ENCODE results near the gene BTBD9.

Gene BTBD9

DNA sequence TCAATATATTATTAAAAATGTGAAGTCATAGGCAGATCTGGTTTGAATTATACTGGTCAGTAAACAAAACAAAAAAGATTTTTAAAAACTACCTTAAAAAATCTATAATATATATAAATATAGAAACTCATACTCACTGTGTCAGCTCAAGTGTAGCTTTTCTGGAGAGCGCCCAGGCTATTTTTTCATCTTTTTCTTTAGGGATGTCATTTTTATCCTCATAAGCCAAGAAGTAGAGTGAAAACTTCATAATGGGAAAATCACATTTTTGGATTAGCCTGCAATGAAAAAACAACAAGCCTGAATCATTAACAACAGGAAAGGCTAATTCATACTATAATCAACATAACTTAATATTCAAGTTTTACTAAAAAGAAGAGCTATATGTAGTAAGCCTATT lies 44.5 kb upstream of the BTBD9 start:
- TF ChIP-seq, protein P1, sequence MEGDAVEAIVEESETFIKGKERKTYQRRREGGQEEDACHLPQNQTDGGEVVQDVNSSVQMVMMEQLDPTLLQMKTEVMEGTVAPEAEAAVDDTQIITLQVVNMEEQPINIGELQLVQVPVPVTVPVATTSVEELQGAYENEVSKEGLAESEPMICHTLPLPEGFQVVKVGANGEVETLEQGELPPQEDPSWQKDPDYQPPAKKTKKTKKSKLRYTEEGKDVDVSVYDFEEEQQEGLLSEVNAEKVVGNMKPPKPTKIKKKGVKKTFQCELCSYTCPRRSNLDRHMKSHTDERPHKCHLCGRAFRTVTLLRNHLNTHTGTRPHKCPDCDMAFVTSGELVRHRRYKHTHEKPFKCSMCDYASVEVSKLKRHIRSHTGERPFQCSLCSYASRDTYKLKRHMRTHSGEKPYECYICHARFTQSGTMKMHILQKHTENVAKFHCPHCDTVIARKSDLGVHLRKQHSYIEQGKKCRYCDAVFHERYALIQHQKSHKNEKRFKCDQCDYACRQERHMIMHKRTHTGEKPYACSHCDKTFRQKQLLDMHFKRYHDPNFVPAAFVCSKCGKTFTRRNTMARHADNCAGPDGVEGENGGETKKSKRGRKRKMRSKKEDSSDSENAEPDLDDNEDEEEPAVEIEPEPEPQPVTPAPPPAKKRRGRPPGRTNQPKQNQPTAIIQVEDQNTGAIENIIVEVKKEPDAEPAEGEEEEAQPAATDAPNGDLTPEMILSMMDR (IDR thresholded peaks at IDR 0.05; ENCODE audit: insufficient read depth, low read length, missing control alignments), result no peak
- CTCF ChIA-PET, result no interaction called here
- POLR2A ChIA-PET, result no interaction called here
- no peak overlapping the region for H3K4me3 ChIP-seq (ENCODE audit: low read depth, low read length)
- DNase-seq (ENCODE audit: low read depth, low spot score), result no peak

DNA sequence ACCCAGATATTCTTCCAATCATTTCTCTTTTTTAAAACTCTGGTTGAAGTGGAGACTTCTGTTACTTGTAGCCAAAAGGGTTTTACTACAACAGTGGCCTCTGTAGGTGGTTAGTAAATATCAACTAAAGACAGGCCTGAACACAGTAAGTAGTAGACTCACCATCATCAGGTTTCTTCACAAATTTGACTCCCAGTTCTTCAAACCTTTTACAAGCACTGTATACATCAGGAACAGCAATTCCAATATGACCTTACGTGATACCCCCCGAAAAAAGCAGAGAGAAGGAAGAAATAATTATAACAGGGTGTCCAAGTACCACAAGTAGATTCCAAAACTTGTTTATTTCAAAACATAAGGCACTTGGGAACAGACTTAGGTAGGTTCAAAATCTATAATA lies 42.1 kb upstream of the BTBD9 start:
- ChIA-PET CTCF (no interaction called here), POLR2A (no interaction called here)
- no peak for DNase-seq (ENCODE audit: low read depth, low spot score)
- TF ChIP-seq, protein P1 (IDR thresholded peaks at IDR 0.05; ENCODE audit: insufficient read depth, low read length, missing control alignments), result no peak
- no peak overlapping the region for H3K4me3 ChIP-seq (ENCODE audit: low read depth, low read length)

DNA sequence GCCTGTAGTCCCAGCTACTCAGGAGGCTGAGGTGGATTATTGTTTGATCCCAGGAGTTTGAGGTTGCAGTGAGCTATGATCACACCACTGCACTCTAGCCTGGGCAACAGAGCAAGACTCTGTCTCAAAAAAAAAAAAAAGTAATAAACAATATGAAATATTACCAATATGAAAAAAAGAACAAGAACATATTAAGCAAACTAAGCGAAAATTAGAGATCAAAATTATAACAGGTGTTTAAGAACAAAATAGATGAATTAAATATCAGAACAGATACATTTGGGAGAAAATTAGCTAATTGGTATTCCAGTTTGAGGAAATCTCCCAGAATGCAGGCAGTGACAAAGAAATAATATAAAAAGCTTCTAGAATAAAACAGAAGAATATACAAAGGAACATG lies 39.9 kb upstream of the BTBD9 start:
- H3K4me3 ChIP-seq (ENCODE audit: low read depth, low read length), result no peak overlapping the region
- DNase-seq (ENCODE audit: low read depth, low spot score), result no peak
- TF ChIP-seq, protein P1 (IDR thresholded peaks at IDR 0.05; ENCODE audit: insufficient read depth, low read length, missing control alignments), result no peak
- ChIA-PET CTCF (no interaction called here), POLR2A (no interaction called here)

DNA sequence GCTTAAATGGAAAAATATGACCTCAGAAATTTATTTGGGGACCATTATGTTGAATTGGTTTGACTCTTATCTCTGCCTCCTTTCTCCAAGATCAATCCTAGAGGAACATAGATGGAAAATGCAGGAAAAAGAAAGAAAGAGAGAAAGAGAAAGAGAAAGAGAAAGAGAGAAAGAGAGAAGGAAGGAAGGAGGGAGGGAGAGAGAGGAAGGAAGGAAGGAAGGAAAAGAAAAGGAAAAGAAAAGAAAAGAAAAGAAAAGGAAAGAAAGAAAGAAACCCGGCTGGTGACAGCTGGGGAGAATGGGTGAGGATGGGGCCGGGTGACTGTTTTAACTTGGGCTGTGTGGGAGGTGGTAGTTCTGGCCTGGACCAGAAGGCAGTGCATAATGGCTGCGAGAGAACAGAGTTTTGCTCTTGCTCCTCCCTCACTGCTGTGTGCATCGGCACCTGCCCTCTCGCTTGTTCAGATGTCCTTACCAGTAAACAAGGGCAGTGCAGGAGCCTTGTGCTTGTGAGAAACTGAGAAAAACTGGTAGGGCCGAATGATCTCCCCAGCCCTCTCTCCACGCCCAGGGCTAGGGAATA lies 38.5 kb upstream of the BTBD9 start:
- POLR2A ChIA-PET, result no interaction called here
- no peak for DNase-seq (ENCODE audit: low read depth, low spot score)
- H3K4me3 ChIP-seq (ENCODE audit: low read depth, low read length), result no peak overlapping the region
- TF ChIP-seq, protein P1 (IDR thresholded peaks at IDR 0.05; ENCODE audit: insufficient read depth, low read length, missing control alignments), result no peak
- CTCF ChIA-PET, result interaction anchor here (0.6 to 0.8 kb wide), 2 partner anchors 10 to 262 kb away, joined by 3 read pairs; no protein-coding TSS in a partner anchor

DNA sequence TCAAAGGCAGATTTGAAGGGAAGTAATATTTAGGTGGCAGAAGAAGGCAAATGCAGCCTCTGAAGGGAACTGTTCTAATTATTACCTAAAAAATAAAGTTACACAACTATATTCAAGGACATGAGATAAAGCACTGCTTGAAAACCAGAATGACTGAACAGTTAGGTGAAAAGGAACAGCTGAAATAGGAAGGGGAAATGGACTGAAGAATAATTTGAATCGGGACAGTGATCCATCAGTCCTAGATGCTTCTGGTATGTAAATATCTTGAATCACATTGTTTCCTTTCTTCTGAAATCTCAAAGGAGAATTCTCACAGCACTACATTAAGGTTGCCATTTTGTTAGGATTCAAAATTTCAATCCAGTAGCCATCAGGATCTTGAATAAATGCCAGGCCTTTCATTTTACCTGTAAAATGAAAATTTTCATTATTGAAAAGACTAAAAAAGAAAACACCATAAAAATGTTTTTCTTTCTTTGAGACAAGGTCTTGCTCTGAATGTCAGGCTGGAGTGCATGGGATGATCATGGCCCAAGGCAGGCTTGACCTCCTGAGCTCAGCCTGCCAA lies 37.3 kb upstream of the BTBD9 start:
- ChIA-PET POLR2A (no interaction called here), CTCF (no interaction called here)
- no peak for DNase-seq (ENCODE audit: low read depth, low spot score)
- H3K4me3 ChIP-seq (ENCODE audit: low read depth, low read length), result no peak overlapping the region
- TF ChIP-seq, protein P1 (IDR thresholded peaks at IDR 0.05; ENCODE audit: insufficient read depth, low read length, missing control alignments), result no peak

DNA sequence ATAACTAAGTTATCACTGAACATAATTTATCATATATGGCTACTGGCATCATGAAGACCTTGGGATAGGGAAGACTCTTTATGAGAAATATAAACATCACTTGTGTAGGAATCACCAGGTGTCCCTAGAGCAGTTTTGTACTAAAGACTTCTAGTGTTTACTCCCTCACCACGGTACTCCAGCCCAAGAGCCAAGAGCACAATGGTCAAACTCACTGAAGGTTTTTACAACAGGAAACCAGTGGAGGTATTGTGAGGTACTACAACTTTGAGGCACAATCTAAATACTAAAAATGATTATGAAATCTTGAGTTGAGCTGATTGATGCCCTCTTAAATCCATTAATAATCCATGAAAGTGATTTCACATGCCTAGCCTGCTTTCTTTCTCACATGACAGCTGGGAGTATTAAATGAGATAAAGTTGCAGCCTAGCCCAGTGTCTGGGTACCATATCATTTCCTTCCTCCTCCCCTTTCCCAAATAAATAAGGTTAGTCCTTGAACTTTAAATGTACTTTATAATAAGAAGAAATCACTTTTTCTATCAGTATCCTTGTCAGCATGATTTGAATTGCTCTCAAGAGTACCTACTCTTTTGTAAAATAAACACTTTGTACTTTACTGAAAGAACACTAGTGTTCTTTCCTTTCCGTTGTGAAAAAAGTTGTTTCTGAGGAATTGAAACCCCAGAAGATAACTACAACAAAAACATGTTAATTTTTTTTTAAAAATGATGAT lies 36.7 kb upstream of the BTBD9 start:
- no peak for DNase-seq (ENCODE audit: low read depth, low spot score)
- H3K4me3 ChIP-seq (ENCODE audit: low read depth, low read length), result no peak overlapping the region
- TF ChIP-seq, protein P1 (IDR thresholded peaks at IDR 0.05; ENCODE audit: insufficient read depth, low read length, missing control alignments), result no peak
- POLR2A ChIA-PET, result no interaction called here
- CTCF ChIA-PET, result no interaction called here

Measured in AG04449 (cell line).